Neuronal stem cell (in vitro differentiated cells): ENCODE measurements around the gene CBX4.
A peak's percentile ranks its signal among the peaks of the same experiment; 100 is the strongest.
"Not testable (repeated sequence)": the region's sequence is repeated elsewhere in the genome, so short reads cannot be mapped to it uniquely, and the experiment has no call there.

Experiments
- DNase-seq: peaks from one replicate; pipeline ENCODE4 v3.0.0-alpha.2; 2013; ENCODE audit warnings: low spot score
- H2AFZ ChIP-seq: one replicate; pipeline ENCODE4 v1.6.1; 2013; ENCODE audit warnings: mild to moderate bottlenecking, low read length, inconsistent platforms
- H2AK5ac ChIP-seq: 2 replicates; pipeline ENCODE4 v1.6.1; 2013; ENCODE audit warnings: low read depth, mild to moderate bottlenecking, inconsistent platforms, low read length, moderate library complexity, mixed read lengths
- H2BK120ac ChIP-seq: 2 replicates; pipeline ENCODE4 v1.6.1; 2013; ENCODE audit warnings: low read depth, mild to moderate bottlenecking, inconsistent platforms, low read length, moderate library complexity, mixed read lengths
- H2BK12ac ChIP-seq: one replicate; pipeline ENCODE4 v1.6.1; 2013; ENCODE audit warnings: low read length, inconsistent platforms
- H2BK15ac ChIP-seq: 2 replicates; pipeline ENCODE4 v1.6.1; 2013; ENCODE audit warnings: mild to moderate bottlenecking, low read length, inconsistent platforms, mixed read lengths
- H2BK5ac ChIP-seq: one replicate; pipeline ENCODE4 v1.6.1; 2013; ENCODE audit warnings: inconsistent platforms, mild to moderate bottlenecking, low read length, moderate library complexity
- H3K14ac ChIP-seq: one replicate; pipeline ENCODE4 v1.6.1; 2013; ENCODE audit warnings: low read length, inconsistent platforms
- H3K18ac ChIP-seq: 2 replicates; pipeline ENCODE4 v1.6.1; 2013; ENCODE audit warnings: low read length, inconsistent platforms
- H3K23ac ChIP-seq: 2 replicates; pipeline ENCODE4 v1.6.1; 2013; ENCODE audit warnings: low read depth, mild to moderate bottlenecking, mixed read lengths, low read length, inconsistent platforms; ENCODE audit not compliant: poor library complexity
- H3K27ac ChIP-seq: replicated peaks from 3 replicates; pipeline ENCODE4 v1.5.1; 2013; ENCODE audit warnings: low read length, inconsistent platforms
- H3K27me3 ChIP-seq, 3 experiments: 2 replicates each; pipeline ENCODE4 v1.6.1; 2013; ENCODE audit warnings: low read length in 3 of 3, mild to moderate bottlenecking in 2 of 3, inconsistent platforms in 1 of 3, low read depth in 1 of 3, mixed read lengths in 1 of 3, moderate library complexity in 1 of 3; ENCODE audit not compliant: control insufficient read depth in 3 of 3, insufficient read depth in 3 of 3
- H3K36me3 ChIP-seq, 2 donors: replicated peaks in 1 of 2; 2 replicates each; pipeline ENCODE4 v1.6.1; 2013; ENCODE audit warnings: low read length in 2 of 2; ENCODE audit not compliant: control insufficient read depth in 2 of 2, insufficient read depth in 2 of 2
- H3K4ac ChIP-seq: 2 replicates; pipeline ENCODE4 v1.6.1; 2013; ENCODE audit warnings: inconsistent platforms, mild to moderate bottlenecking, low read length, moderate library complexity
- H3K4me1 ChIP-seq, 2 donors: 1 replicate in 1 of 2; 2 replicates in 1 of 2; pipeline ENCODE4 v1.6.1; 2013; ENCODE audit warnings: low read length in 2 of 2, low read depth in 1 of 2; ENCODE audit not compliant: control insufficient read depth in 2 of 2, insufficient read depth in 1 of 2
- H3K4me2 ChIP-seq: one replicate; pipeline ENCODE4 v1.6.1; 2013; ENCODE audit warnings: mild to moderate bottlenecking, low read length, inconsistent platforms; ENCODE audit not compliant: insufficient read depth, poor library complexity, severe bottlenecking
- H3K4me3 ChIP-seq, 2 donors: 2 replicates each; pipeline ENCODE4 v1.5.1; 2013; ENCODE audit warnings: low read length in 2 of 2, mild to moderate bottlenecking in 2 of 2, inconsistent platforms in 1 of 2, moderate library complexity in 1 of 2
- H3K79me1 ChIP-seq: one replicate; pipeline ENCODE4 v1.6.1; 2013; ENCODE audit warnings: low read depth, mild to moderate bottlenecking, inconsistent platforms, low read length, moderate library complexity
- H3K9ac ChIP-seq: one replicate; pipeline ENCODE4 v1.6.1; 2013; ENCODE audit warnings: mild to moderate bottlenecking, low read depth, low read length, inconsistent platforms; ENCODE audit not compliant: poor library complexity
- H3K9me3 ChIP-seq, 2 donors: replicated peaks in 1 of 2; 2 replicates each; pipeline versions ENCODE3 to v1.6.1; 2013; ENCODE audit warnings: low read length in 2 of 2, mild to moderate bottlenecking in 2 of 2, inconsistent platforms in 1 of 2, low read depth in 1 of 2, mixed read lengths in 1 of 2, moderate library complexity in 1 of 2; ENCODE audit not compliant: control insufficient read depth in 2 of 2, insufficient read depth in 1 of 2
- H4K8ac ChIP-seq: one replicate; pipeline ENCODE4 v1.6.1; 2013; ENCODE audit warnings: low read depth, mild to moderate bottlenecking, inconsistent platforms, low read length, moderate library complexity
- H4K91ac ChIP-seq: one replicate; pipeline ENCODE4 v1.6.1; 2013; ENCODE audit warnings: low read length, low read depth, mild to moderate bottlenecking, inconsistent platforms; ENCODE audit not compliant: poor library complexity
- WGBS, 2 donors: extraction: QIAGEN DNeasy Blood & Tissue Kit; methylation state at CpG; one replicate each; pipeline ENCODE4 v1.1.7; 2013; ENCODE audit warnings: missing lambda C conversion rate in 2 of 2, mixed read lengths in 1 of 2; ENCODE audit not compliant: insufficient read length in 2 of 2, insufficient replicate concordance in 1 of 2; ENCODE audit errors: extremely low coverage in 2 of 2; 5-methylcytosine and 5-hydroxymethylcytosine counted together

CBX4 gene

DNA sequence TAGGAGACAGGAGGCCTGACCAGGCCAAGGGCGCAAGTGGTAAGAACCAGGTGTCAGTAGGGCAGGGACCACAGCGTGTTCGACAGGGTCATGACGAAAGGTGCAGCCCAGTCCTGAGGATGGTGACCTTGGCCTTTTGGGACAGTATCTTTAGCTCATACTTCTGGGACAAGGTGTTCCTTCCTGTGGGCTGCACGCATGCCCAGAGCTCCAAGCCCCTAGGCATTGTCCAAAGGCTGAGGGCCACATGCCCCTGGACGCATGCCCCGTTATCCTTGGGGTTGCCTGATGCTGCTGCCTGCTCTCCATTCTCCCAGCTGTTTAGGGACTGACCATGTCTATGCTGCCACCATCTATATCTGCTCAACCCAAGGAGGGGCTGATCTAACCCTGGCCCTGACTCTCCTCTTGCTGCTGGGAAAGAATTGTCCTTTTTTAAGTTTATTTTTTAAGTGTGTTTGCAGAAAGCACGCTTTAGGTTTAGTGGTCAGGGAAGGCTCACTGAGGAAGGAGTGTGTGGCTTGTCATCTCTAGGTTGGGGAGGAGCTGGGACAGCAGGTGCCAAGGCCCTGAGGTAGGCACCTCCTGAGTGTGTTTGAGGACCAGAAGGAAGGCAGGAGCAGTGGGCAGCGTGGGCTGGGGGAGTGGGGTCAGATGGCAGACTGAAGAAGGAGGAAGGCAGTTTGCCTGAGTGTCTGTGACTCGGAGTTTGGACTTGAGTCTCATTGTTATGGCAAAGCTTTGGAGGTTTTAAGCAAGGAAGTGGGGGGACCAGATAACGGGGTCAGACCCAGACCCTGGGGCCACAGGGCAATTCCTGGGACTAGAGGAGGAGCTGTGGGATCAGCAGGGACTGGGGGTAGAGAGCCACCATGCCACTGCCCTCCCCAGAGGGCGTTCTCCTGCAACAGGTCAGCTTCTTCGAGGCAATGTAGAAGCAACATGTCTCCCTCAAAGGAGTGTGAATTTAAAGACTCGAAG is 15.1 kb upstream of the CBX4 start:
- Histone ChIP-seq H2BK15ac (no peak overlapping the region), H3K4me2 (no peak overlapping the region)

DNA sequence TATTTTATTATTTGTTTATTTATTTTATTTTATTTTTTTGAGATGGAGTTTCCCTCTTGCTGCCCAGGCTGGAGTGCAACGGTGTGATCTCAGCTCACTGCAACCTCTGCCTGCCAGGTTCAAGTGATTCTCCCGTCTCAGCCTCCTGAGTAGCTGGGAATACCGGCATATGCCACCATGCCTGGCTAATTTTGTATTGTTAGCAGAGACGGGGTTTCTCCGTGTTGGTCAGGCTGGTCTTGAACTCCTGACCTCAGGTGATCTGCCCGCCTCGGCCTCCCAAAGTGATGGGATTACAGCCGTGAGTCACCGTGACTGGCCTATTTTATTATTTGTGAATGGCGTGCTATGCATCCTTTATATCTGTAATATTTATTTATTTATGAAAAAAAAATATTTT is 13.9 kb upstream of the CBX4 start:
- H2BK5ac ChIP-seq, H3K4me1 ChIP-seq, H2BK15ac ChIP-seq, H3K14ac ChIP-seq, H4K8ac ChIP-seq, H3K4me3 ChIP-seq, H3K9me3 ChIP-seq, H3K18ac ChIP-seq, H4K91ac ChIP-seq, DNase-seq, H3K23ac ChIP-seq, H2BK120ac ChIP-seq, H2AK5ac ChIP-seq, H3K36me3 ChIP-seq, H3K9ac ChIP-seq, H2BK12ac ChIP-seq, H2AFZ ChIP-seq, H3K79me1 ChIP-seq, H3K4ac ChIP-seq, H3K4me2 ChIP-seq, H3K27ac ChIP-seq: not testable (repeated sequence)
- H3K27me3 ChIP-seq = peaks cover 0 to 28% (median 0%) of the 10 kb centered on the region in 3 experiments
- no CpG with 5 or more reads among the region's 10 CpGs for WGBS, 2 donors

More for the DNA sequence above, 15.1 kb upstream of the CBX4 start:
- Histone ChIP-seq H2BK5ac (no peak overlapping the region), H3K18ac (peak overlapping the region; percentile 41), H3K23ac (no peak overlapping the region), H4K8ac (no peak overlapping the region), H3K9ac (no peak overlapping the region), H2AFZ (no peak overlapping the region), H3K9me3 (no peaks in the 10 kb centered on the region), H3K4me3 (no peak overlapping the region), H3K79me1 (no peaks in the 10 kb centered on the region), H3K27me3 (peaks cover 0 to 26% (median 0%) of the 10 kb centered on the region in 3 experiments), H3K4me1 (peaks cover 7 to 8% of the 10 kb centered on the region in 2 donors), H3K27ac (no peak overlapping the region), H2BK12ac (no peak overlapping the region), H2AK5ac (no peak overlapping the region), H2BK120ac (no peak overlapping the region), H4K91ac (no peak overlapping the region), H3K14ac (no peak overlapping the region), H3K36me3 (no peaks in the 10 kb centered on the region), H3K4ac (no peak overlapping the region)
- DNase-seq = no peak
- WGBS, 2 donors = no CpG with 5 or more reads among the region's 14 CpGs

DNA sequence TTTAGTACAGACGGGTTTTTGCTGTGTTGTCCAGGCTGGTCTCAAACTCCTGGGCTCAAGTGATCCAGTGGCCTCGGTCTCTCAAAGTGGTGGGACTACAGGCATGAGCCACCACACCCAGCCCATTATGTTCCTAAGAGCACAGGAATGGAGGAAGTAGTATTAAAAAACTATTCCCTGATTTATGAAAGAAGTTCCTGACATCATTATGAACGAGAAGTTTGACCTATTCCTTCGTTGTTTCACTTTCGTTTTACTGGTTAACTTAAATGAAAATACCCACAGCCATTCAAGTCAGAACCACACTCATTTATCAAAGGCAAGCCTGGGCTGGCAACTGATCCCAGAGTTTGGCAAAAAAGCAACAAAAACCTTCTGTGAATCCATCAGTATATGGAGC is 13.5 kb upstream of the CBX4 start:
- H2BK120ac ChIP-seq = no peak overlapping the region
- peaks cover 7 to 10% of the 10 kb centered on the region in 2 donors for H3K4me1 ChIP-seq
- no peaks in the 10 kb centered on the region for H3K9me3 ChIP-seq
- no peak overlapping the region for H3K4me3 ChIP-seq
- no peak overlapping the region for H3K14ac ChIP-seq
- H2AK5ac ChIP-seq = no peak overlapping the region
- no peak overlapping the region for H3K4ac ChIP-seq
- no peak overlapping the region for H4K8ac ChIP-seq
- no peak overlapping the region for H2BK5ac ChIP-seq
- no peak overlapping the region for H3K23ac ChIP-seq
- H3K9ac ChIP-seq = no peak overlapping the region
- H3K27ac ChIP-seq = no peak overlapping the region
- H2BK15ac ChIP-seq = no peak overlapping the region
- H2BK12ac ChIP-seq = no peak overlapping the region
- no peaks in the 10 kb centered on the region for H3K79me1 ChIP-seq
- no peak overlapping the region for H4K91ac ChIP-seq
- no peak overlapping the region for H2AFZ ChIP-seq
- WGBS, 2 donors = no CpG with 5 or more reads among the region's 5 CpGs
- H3K18ac ChIP-seq = no peak overlapping the region
- H3K36me3 ChIP-seq = no peaks in the 10 kb centered on the region
- DNase-seq = no peak
- peaks cover 0 to 30% (median under 1%) of the 10 kb centered on the region in 3 experiments for H3K27me3 ChIP-seq
- no peak overlapping the region for H3K4me2 ChIP-seq

DNA sequence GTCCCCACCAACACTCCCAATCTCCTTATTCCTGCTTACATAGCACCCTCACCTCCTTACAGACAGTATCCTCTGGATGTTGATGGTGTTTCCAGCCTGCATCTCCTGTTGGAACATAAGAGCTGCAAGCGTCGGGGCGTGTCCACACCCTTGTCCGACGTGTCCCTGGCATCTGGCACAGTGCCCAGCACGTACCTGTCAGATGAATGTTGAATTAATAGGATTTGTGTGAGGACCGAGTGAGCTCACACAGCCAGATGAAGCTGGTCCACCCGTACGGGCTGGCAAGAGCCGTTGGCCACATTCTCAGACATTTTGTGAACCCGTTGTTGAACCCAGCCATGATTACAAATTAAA is 12.2 kb upstream of the CBX4 start:
- Histone ChIP-seq H3K4me1 (peaks cover 7 to 10% of the 10 kb centered on the region in 2 donors), H3K9ac (no peak overlapping the region), H2BK120ac (no peak overlapping the region), H2BK5ac (no peak overlapping the region), H3K27ac (no peak overlapping the region), H3K27me3 (peaks cover 0 to 27% (median 2%) of the 10 kb centered on the region in 3 experiments), H3K14ac (no peak overlapping the region), H4K91ac (no peak overlapping the region), H2BK12ac (no peak overlapping the region), H3K23ac (no peak overlapping the region), H3K4me2 (no peak overlapping the region), H3K9me3 (no peaks in the 10 kb centered on the region), H3K4ac (no peak overlapping the region), H2AK5ac (peak overlapping the region; percentile 93), H4K8ac (no peak overlapping the region), H3K4me3 (no peak overlapping the region), H3K36me3 (no peaks in the 10 kb centered on the region), H3K79me1 (no peaks in the 10 kb centered on the region), H3K18ac (no peak overlapping the region), H2BK15ac (no peak overlapping the region), H2AFZ (no peak overlapping the region)
- no CpG with 5 or more reads among the region's 11 CpGs for WGBS, 2 donors
- no peak for DNase-seq
